ENCODE measurements around the gene SLC3A2.

GRCh38 chr11:62850911-62851806, 29.5 kb upstream of the SLC3A2 start:
- no peak for TF ChIP-seq CTCF (conservative IDR thresholded peaks at IDR 0.05; ENCODE audit: low read length)
- no peak for TF ChIP-seq EZH2phosphoT487 (IDR thresholded peaks at IDR 0.05; ENCODE audit: borderline replicate concordance, low read depth, low read length)
